Measurements from ENCODE around the gene SPACA6.
A peak's percentile ranks its signal among the peaks of the same experiment; 100 is the strongest.

The SPACA6 gene

GRCh38 chr19:51703575-51704515 lies 10.7 kb downstream of the SPACA6 start:
- peak; percentile 89 for DNase-seq (ENCODE audit: low read depth, low spot score)

GRCh38 chr19:51704626-51705025 lies 11.5 kb downstream of the SPACA6 start:
- no peak for DNase-seq (ENCODE audit: low read depth, low spot score)

- DNase-seq (ENCODE audit: low read depth, low spot score): no peak
These were observed 13.2 kb downstream of the SPACA6 start for GRCh38 chr19:51706296-51706695.

GRCh38 chr19:51706885-51707284 lies 13.8 kb downstream of the SPACA6 start:
- no peak for DNase-seq (ENCODE audit: low read depth, low spot score)

GRCh38 chr19:51708811-51709210 lies 15.7 kb downstream of the SPACA6 start:
- DNase-seq (ENCODE audit: low read depth, low spot score): no peak

GRCh38 chr19:51709575-51709974 lies 16.4 kb downstream of the SPACA6 start:
- no peak for DNase-seq (ENCODE audit: low read depth, low spot score)

GRCh38 chr19:51710163-51710562 lies 17.0 kb downstream of the SPACA6 start:
- no peak for DNase-seq (ENCODE audit: low read depth, low spot score)

GRCh38 chr19:51711702-51712101 lies 18.6 kb downstream of the SPACA6 start:
- no peak for DNase-seq (ENCODE audit: low read depth, low spot score)

- no peak for DNase-seq (ENCODE audit: low read depth, low spot score)
These were observed 19.4 kb downstream of the SPACA6 start for GRCh38 chr19:51712461-51713081.

GRCh38 chr19:51713319-51714285 lies 20.5 kb downstream of the SPACA6 start:
- DNase-seq (ENCODE audit: low read depth, low spot score): no peak

- DNase-seq (ENCODE audit: low read depth, low spot score): no peak
These were observed 21.7 kb downstream of the SPACA6 start for GRCh38 chr19:51714848-51715247.

GRCh38 chr19:51715850-51716249 lies 22.7 kb downstream of the SPACA6 start:
- no peak for DNase-seq (ENCODE audit: low read depth, low spot score)

GRCh38 chr19:51716925-51717324 lies 23.8 kb downstream of the SPACA6 start:
- no peak for DNase-seq (ENCODE audit: low read depth, low spot score)

- DNase-seq (ENCODE audit: low read depth, low spot score): no peak
These were observed 26.3 kb downstream of the SPACA6 start for GRCh38 chr19:51719251-51719988.

GRCh38 chr19:51721905-51722304 lies 28.8 kb downstream of the SPACA6 start:
- DNase-seq (ENCODE audit: low read depth, low spot score): no peak

GRCh38 chr19:51722492-51722891 lies 29.4 kb downstream of the SPACA6 start:
- DNase-seq (ENCODE audit: low read depth, low spot score): no peak

GRCh38 chr19:51724543-51724942 lies 31.4 kb downstream of the SPACA6 start:
- DNase-seq (ENCODE audit: low read depth, low spot score): no peak

GRCh38 chr19:51726049-51726448 lies 32.9 kb downstream of the SPACA6 start:
- no peak for DNase-seq (ENCODE audit: low read depth, low spot score)

- no peak for DNase-seq (ENCODE audit: low read depth, low spot score)
These were observed 34.3 kb downstream of the SPACA6 start for GRCh38 chr19:51727349-51727880.

- DNase-seq (ENCODE audit: low read depth, low spot score): no peak
These were observed 36.7 kb downstream of the SPACA6 start for GRCh38 chr19:51729781-51730180.
